Measurements from ENCODE around the gene SDK2.
A peak's percentile ranks its signal among the peaks of the same experiment; 100 is the strongest.

Gene SDK2

DNA sequence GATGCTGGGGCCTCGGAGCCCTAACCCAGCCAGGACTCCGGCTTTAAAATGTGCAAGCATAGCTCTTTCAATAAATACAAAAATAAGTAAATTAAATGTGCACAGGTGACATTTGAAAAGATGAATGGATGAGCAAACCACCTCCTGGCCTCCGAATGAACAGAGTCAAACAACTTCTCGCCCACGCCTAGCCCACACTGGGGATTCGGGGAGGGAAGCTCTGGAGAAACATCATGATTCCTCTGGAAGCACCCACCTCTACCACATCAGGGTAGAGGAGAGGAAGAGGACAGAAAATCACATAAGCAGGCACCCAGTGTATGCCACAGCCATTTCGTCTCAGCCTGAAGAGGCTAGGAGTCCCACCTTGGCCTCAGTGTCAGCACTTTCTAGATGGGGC is 105.8 kb downstream of the SDK2 start:
- DNase-seq: peak in 5 of 56 donors; percentile 10 to 28 (median 19)

GRCh38 chr17:73536700-73537605 is 107.3 kb downstream of the SDK2 start:
- peak in 3 of 56 donors; percentile 5 to 27 (median 6) for DNase-seq

- DNase-seq: no peak
Observed at GRCh38 chr17:73535746-73536145, 108.5 kb downstream of the SDK2 start.

DNA sequence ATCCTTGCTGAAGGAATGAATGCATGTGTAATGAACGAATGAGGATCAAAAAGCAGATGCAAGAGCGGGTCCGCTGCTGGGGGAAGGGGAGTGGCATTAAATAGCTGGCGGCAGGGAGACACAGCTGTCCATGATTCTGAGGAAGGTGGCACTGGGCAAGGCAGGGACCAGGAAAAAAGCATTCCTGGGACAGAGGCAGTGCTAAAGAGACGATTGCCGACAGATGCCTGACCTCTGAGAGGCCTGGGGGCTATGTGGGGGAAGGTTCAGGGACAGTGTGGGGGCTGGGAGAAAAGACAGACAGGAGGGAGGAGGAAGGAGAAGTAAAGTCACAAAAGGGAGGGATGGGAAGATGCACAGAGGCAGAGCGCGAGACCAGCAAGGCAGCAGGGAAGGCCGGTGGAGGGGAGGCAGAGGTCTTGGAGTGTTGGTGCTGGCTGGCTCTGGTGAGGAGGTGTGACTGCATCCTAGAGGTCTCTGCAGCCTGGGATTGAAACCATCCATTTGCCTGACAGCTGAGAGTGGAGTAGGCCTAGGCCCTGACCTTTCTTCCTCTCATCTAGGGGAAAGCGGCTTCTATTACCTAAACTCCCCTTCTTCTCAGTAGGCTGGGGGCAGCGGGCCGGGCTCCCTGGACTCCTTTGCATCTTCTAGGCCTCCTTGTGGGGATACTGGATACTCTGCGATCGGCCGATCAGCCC is 109.9 kb downstream of the SDK2 start:
- no peak for DNase-seq

DNA sequence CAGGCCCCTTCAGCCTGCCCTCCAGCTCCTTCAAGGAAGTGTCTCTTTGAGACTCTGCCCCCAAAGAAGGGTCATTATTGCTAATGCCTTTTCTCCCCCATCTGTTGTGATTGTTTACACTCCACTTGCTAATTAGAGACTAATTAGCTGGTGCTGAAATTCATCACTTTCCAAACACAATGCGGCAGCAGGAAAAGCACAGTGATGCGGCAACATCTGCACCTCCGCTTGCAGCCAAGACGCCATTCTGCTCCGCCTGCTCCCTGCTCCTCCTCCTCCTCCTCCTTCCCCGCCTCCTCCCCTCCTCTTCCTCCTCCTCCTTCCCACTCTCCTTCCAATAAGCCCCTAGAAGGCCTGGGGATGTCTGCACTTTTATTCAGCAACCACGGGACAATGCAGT is 110.5 kb downstream of the SDK2 start:
- DNase-seq: peak in 3 of 56 donors; percentile 7 to 26 (median 11)

DNA sequence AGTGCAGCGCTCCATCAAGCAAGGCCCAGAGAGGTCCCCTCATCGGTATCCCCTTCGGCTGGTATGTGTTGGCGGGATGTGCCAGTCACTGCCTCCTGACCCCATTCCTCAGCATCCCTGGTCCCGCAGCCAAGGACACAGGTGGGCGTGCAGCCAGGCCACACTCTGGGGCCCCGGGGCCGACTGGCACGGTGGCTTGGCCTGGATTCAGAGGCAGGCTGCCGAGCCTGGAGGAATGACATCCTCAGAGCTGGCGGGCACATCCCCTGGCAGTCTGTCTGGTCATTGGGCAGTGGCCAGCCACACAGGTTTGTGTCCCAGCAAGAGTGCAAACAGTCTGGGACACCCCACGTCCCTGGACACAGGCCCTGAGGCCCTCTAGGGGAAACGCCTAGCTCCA is 111.1 kb downstream of the SDK2 start:
- DNase-seq: peak in 51 of 56 donors; percentile 5 to 82 (median 43)

GRCh38 chr17:73532421-73532901 is 111.8 kb downstream of the SDK2 start:
- peak in 1 of 56 donors; percentile 32 for DNase-seq

DNA sequence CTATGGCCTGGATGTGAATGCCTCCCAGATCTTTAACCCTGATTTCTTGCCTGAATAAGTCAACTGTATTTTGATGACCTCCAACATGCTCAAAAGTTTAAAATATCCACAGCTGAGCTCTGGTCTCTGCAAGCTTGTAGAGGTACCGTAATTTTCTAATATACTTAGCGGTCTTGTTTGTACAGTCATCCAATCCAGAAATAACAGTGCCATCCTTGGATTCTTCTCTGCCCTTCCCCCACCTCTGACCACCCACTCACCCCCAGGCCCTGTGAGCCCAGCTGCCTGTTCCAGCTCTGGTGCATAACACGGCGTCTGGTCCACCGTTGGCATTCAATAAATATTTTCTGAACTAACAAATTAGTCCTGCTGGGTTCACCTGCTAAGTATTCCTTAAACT is 113.1 kb downstream of the SDK2 start:
- DNase-seq: no peak

- no peak for DNase-seq
Observed at GRCh38 chr17:73528679-73529078, 115.6 kb downstream of the SDK2 start.

GRCh38 chr17:73526952-73527351 is 117.3 kb downstream of the SDK2 start:
- no peak for DNase-seq

- DNase-seq: no peak
Observed at GRCh38 chr17:73524941-73525679, 119.1 kb downstream of the SDK2 start.

DNA sequence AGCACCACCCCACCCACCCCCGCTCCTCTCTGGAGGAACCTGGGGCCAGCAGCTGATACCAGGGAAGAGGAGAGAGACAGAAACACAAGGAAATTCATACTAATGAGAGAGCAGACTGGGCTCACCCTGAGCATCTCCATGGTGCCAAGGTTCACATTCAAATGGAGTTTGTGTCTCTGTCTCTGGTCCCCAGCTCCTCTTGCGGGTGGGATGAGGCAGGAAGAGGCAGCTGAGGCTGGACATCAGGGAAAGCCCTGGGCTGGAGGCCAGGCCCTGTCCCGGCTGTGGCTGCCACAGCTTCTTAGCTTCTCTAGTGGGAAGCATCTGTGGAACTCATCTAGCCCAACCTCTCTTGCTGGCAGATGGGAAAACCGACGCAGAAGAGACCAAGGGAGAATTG is 121.5 kb downstream of the SDK2 start:
- no peak for DNase-seq

- DNase-seq: no peak
Observed at GRCh38 chr17:73522107-73522506, 122.1 kb downstream of the SDK2 start.

DNA sequence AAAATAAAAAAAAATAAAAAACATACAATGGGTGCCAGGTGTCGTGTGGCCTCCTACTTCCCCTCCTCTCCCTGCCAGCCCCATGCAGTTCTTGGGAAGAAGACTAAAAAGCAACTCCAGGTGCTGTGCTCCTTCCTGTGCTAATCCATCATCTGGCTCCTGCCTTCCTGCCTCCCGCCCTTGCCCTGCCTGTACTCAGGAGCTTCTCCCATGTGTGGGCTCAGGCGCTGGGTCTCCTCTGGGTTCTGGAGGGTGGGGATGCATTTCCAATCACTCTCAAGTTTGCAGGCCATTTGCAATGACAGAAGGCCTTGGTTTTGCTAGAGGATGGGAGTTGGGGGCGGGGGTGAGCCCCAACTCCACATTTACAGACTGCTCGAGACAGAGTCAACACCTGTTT is 122.9 kb downstream of the SDK2 start:
- DNase-seq: no peak

DNA sequence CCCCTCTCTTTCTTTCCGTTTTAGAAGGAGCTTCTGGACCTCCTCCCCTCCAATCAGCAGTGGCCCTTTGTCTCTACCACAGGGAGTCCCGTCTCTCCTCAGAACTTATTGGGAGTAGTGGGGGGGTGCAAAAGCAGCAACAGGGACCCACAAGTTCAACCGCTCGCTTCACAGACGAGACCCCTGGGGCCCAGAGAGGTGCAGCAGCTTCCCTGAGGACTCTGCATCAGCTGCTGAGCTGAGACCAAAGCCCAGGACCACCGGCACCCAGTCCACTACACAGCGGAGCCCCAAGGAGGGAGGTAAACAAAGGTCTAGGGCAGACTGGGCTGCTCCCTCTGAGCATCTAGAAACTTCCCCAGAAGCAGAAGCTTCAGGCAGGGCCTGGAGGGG is 123.9 kb downstream of the SDK2 start:
- DNase-seq: no peak

GRCh38 chr17:73519714-73520368 is 124.4 kb downstream of the SDK2 start:
- no peak for DNase-seq

DNA sequence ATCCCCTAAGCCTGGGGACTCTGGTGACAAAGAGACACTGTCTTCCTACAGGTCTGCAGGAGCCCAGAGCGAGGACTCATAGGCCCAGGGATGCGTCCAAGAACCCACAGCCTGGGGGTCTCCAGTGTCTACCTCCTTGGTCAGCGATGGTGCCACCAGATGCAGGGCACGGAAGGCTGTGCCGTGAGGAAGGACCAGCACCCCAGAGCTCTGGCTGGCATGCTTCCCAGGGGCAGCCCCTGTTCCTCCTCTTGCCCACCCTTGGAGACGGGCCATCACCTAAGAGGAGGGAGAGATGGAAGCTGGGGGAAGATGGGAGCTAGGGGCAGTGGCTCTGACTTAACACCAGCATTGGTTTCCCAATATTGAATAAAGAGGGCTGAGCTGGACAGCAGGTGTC is 125.2 kb downstream of the SDK2 start:
- no peak for DNase-seq

- DNase-seq: no peak
Observed at GRCh38 chr17:73516431-73516830, 127.8 kb downstream of the SDK2 start.

- DNase-seq: no peak
Observed at GRCh38 chr17:73514146-73514863, 129.9 kb downstream of the SDK2 start.

GRCh38 chr17:73513426-73513825 is 130.8 kb downstream of the SDK2 start:
- DNase-seq: peak in 12 of 56 donors; percentile 6 to 27 (median 12)
